GM12873 (cell line): ENCODE results near the gene HOXB8.

Experiments used
- CTCF ChIP-seq: IDR thresholded peaks from 2 replicates; pipeline ENCODE4 v1.5.1; 2012; ENCODE audit warnings: low read depth, mild to moderate bottlenecking, moderate library complexity, low read length, control low read depth; ENCODE audit not compliant: insufficient read depth; ENCODE audit errors: missing control alignments

HOXB8 gene

GRCh38 chr17:48577330-48577945 is 37.7 kb downstream of the HOXB8 start:
- TF ChIP-seq CTCF, result no peak

GRCh38 chr17:48576479-48577309 is 38.4 kb downstream of the HOXB8 start:
- no peak for TF ChIP-seq CTCF

GRCh38 chr17:48575673-48576478 is 39.2 kb downstream of the HOXB8 start:
- TF ChIP-seq CTCF, result no peak

GRCh38 chr17:48575066-48575582 is 40.0 kb downstream of the HOXB8 start:
- no peak for TF ChIP-seq CTCF

- no peak for TF ChIP-seq CTCF
These were observed 40.5 kb downstream of the HOXB8 start for GRCh38 chr17:48574505-48575065.

- TF ChIP-seq CTCF, result no peak
These were observed 43.2 kb downstream of the HOXB8 start for GRCh38 chr17:48571826-48572417.
